Thyroid gland (tissue), 4 donors: ENCODE measurements around the gene MAST4. TPM values are rescaled to one million over a fixed set of nuclear protein-coding genes. Genes with fewer than 3 reads are reported as not detected.
"Not testable (repeated sequence)": the region's sequence is repeated elsewhere in the genome, so short reads cannot be mapped to it uniquely, and the experiment has no call there.

Experiments
- DNase-seq, 2 donors: peaks; one replicate each; pipeline ENCODE4 v3.0.0-alpha.2; 2019
- H3K27ac ChIP-seq, 3 donors: fragments of 200-600 bp; sonication (generic); 1 replicate in 2 of 3; 2 replicates in 1 of 3; pipeline ENCODE4 v1.5.1; 2016 to 2019; ENCODE audit warnings: mild to moderate bottlenecking in 1 of 3, moderate library complexity in 1 of 3
- H3K27me3 ChIP-seq: fragments of 200-600 bp; sonication (generic); one replicate; pipeline ENCODE4 v1.5.1; 2019
- H3K36me3 ChIP-seq, 2 donors: fragments of 200-600 bp; sonication (generic); one replicate each; pipeline ENCODE4 v1.5.1; 2016 to 2019
- H3K4me1 ChIP-seq, 2 donors: fragments of 200-600 bp; sonication (generic); one replicate each; pipeline ENCODE4 v1.5.1; 2017 to 2019
- H3K4me3 ChIP-seq, 3 donors: fragments of 200-600 bp; sonication (generic); replicated peaks in 1 of 3; 1 replicate in 2 of 3; 2 replicates in 1 of 3; pipeline ENCODE4 v1.5.1; 2016; ENCODE audit warnings: mild to moderate bottlenecking in 1 of 3
- H3K9me3 ChIP-seq: fragments of 200-600 bp; sonication (generic); one replicate; pipeline ENCODE4 v1.5.1; 2017
- CTCF ChIP-seq, 6 experiments: fragments of 200-600 bp in 3 of 6; fragments of 450-650 bp in 3 of 6; sonication (generic) in 3 of 6; IDR thresholded peaks; one replicate each; pipeline ENCODE4 v1.5.1; 2016 to 2019; ENCODE audit warnings: antibody characterized with exemption in 6 of 6, mild to moderate bottlenecking in 2 of 6, inconsistent platforms in 1 of 6, moderate library complexity in 1 of 6
- POLR2A ChIP-seq, 2 donors: fragments of 450-650 bp; IDR thresholded peaks; one replicate each; pipeline ENCODE4 v1.6.1; 2017; ENCODE audit warnings: antibody characterized with exemption in 2 of 2, mild to moderate bottlenecking in 2 of 2, moderate library complexity in 1 of 2
- WGBS, 2 donors: methylation state at CpG; one replicate each; pipeline ENCODE4 v1.1.5; 2017; 5-methylcytosine and 5-hydroxymethylcytosine counted together
- intact Hi-C: fragments of 100-400 bp; cut with DNase I; formaldehyde crosslinking; loops from one replicate; pipeline ENCODE4 v1.15.1; 2023
- total RNA-seq, 4 donors: library from RNA; depleted of rRNA; stranded (reverse); fragments of >200 nt; gene quantifications; one replicate each; pipeline ENCODE4 v1.2.3, GENCODE V29; 2016

MAST4 gene
- total RNA-seq, 4 donors from 2014 or later = 20.2 to 38.3 (median 24.4) TPM

GRCh38 chr5:66742896-66743247 lies 146.7 kb downstream of the MAST4 start:
- Histone ChIP-seq H3K27me3 (no peaks in the 10 kb centered on the region), H3K4me1 (no peaks in the 10 kb centered on the region), H3K9me3 (no peaks in the 10 kb centered on the region), H3K4me3 (no peak overlapping the region), H3K36me3 (no peaks in the 10 kb centered on the region), H3K27ac (no peak overlapping the region)
- WGBS, 2 donors = 78 to 80% methylated on average over 5 of the region's 5 CpGs
- no peak for TF ChIP-seq CTCF (IDR thresholded peaks at IDR 0.05)
- TF ChIP-seq POLR2A (IDR thresholded peaks at IDR 0.05) = no peak
- no peak for DNase-seq
- intact Hi-C loops = no loop called here

- Histone ChIP-seq H3K27ac (no peak overlapping the region), H3K27me3 (no peaks in the 10 kb centered on the region), H3K4me1 (no peaks in the 10 kb centered on the region), H3K36me3 (no peaks in the 10 kb centered on the region), H3K9me3 (no peaks in the 10 kb centered on the region), H3K4me3 (no peak overlapping the region)
- DNase-seq = no peak
- intact Hi-C loops = no loop called here
- TF ChIP-seq POLR2A (IDR thresholded peaks at IDR 0.05) (no peak), CTCF (IDR thresholded peaks at IDR 0.05) (no peak)
- WGBS, 2 donors = 90 to 94% methylated on average over 6 of the region's 6 CpGs
Observed at GRCh38 chr5:66743344-66743743, 147.2 kb downstream of the MAST4 start.

GRCh38 chr5:66744040-66744439 lies 147.8 kb downstream of the MAST4 start:
- Histone ChIP-seq H3K27me3 (no peaks in the 10 kb centered on the region), H3K4me1 (no peaks in the 10 kb centered on the region), H3K27ac (no peak overlapping the region), H3K9me3 (no peaks in the 10 kb centered on the region), H3K4me3 (no peak overlapping the region), H3K36me3 (no peaks in the 10 kb centered on the region)
- WGBS, 2 donors = 72 to 79% methylated on average over 4 of the region's 4 CpGs
- intact Hi-C loops = no loop called here
- no peak for DNase-seq
- TF ChIP-seq CTCF (IDR thresholded peaks at IDR 0.05) = no peak
- no peak for TF ChIP-seq POLR2A (IDR thresholded peaks at IDR 0.05)

GRCh38 chr5:66745297-66745696 lies 149.1 kb downstream of the MAST4 start:
- H3K27ac ChIP-seq = no peak overlapping the region
- no peak for TF ChIP-seq CTCF (IDR thresholded peaks at IDR 0.05)
- TF ChIP-seq POLR2A (IDR thresholded peaks at IDR 0.05) = no peak
- no peak for DNase-seq
- intact Hi-C loops = no loop called here
- H3K27me3 ChIP-seq = no peaks in the 10 kb centered on the region
- H3K4me3 ChIP-seq = no peak overlapping the region
- no peaks in the 10 kb centered on the region for H3K36me3 ChIP-seq
- no peaks in the 10 kb centered on the region for H3K9me3 ChIP-seq
- 94 to 95% methylated on average over 5 of the region's 5 CpGs for WGBS, 2 donors
- no peaks in the 10 kb centered on the region for H3K4me1 ChIP-seq

GRCh38 chr5:66747607-66748006 lies 151.4 kb downstream of the MAST4 start:
- DNase-seq = no peak
- WGBS, 2 donors = 77 to 83% methylated on average over 5 of the region's 5 CpGs
- no peaks in the 10 kb centered on the region for H3K9me3 ChIP-seq
- TF ChIP-seq POLR2A (IDR thresholded peaks at IDR 0.05) = no peak
- TF ChIP-seq CTCF (IDR thresholded peaks at IDR 0.05) = no peak
- intact Hi-C loops = no loop called here
- no peaks in the 10 kb centered on the region for H3K36me3 ChIP-seq
- H3K4me1 ChIP-seq = no peaks in the 10 kb centered on the region
- no peaks in the 10 kb centered on the region for H3K27me3 ChIP-seq
- no peak overlapping the region for H3K4me3 ChIP-seq
- H3K27ac ChIP-seq = no peak overlapping the region

GRCh38 chr5:66752668-66753067 lies 156.5 kb downstream of the MAST4 start:
- WGBS, 2 donors = 70 to 100% methylated on average over 1 to 2 of the region's 2 CpGs
- DNase-seq, intact Hi-C loops, H3K4me1 ChIP-seq, H3K27ac ChIP-seq, H3K4me3 ChIP-seq, H3K27me3 ChIP-seq, H3K9me3 ChIP-seq, H3K36me3 ChIP-seq: not testable (repeated sequence)
